GM12865 (cell line): Measurements from ENCODE around the gene PIEZO1.

ENCODE experiments used
- DNase-seq: peaks from one replicate; pipeline ENCODE4 v3.0.0; 2010; ENCODE audit warnings: low read depth
- H3K4me3 ChIP-seq: 2 replicates; pipeline ENCODE4 v1.5.1; 2011; ENCODE audit warnings: mild to moderate bottlenecking, low read depth, low read length, control low read depth
- CTCF ChIP-seq: IDR thresholded peaks from 2 replicates; pipeline ENCODE4 v1.5.1; 2011; ENCODE audit warnings: low read length, control low read depth, low read depth, inconsistent platforms; ENCODE audit not compliant: insufficient read depth; ENCODE audit errors: missing control alignments

The PIEZO1 gene

GRCh38 chr16:88720396-88720970 is 64.5 kb downstream of the PIEZO1 start:
- DNase-seq: no peak
- no peak overlapping the region for H3K4me3 ChIP-seq
- TF ChIP-seq CTCF: no peak

GRCh38 chr16:88719933-88720296 is 65.1 kb downstream of the PIEZO1 start:
- no peak overlapping the region for H3K4me3 ChIP-seq
- DNase-seq: no peak
- no peak for TF ChIP-seq CTCF

GRCh38 chr16:88719267-88719932 is 65.6 kb downstream of the PIEZO1 start:
- TF ChIP-seq CTCF: no peak
- H3K4me3 ChIP-seq: no peak overlapping the region

GRCh38 chr16:88718178-88718577 is 66.8 kb downstream of the PIEZO1 start:
- TF ChIP-seq CTCF: no peak
- H3K4me3 ChIP-seq: no peak overlapping the region
- no peak for DNase-seq

More at GRCh38 chr16:88719267-88719932, 65.6 kb downstream of the PIEZO1 start:
- DNase-seq: no peak

GRCh38 chr16:88716601-88717001 is 68.4 kb downstream of the PIEZO1 start:
- H3K4me3 ChIP-seq: no peak overlapping the region
- TF ChIP-seq CTCF: no peak
- DNase-seq: no peak

- DNase-seq: no peak
- no peak for TF ChIP-seq CTCF
- no peak overlapping the region for H3K4me3 ChIP-seq
Measured at GRCh38 chr16:88716201-88716600, 68.8 kb downstream of the PIEZO1 start.
